Measurements from ENCODE around the gene SLC16A10. TPM values are rescaled to one million over a fixed set of nuclear protein-coding genes. Genes with fewer than 3 reads are reported as not detected.

The SLC16A10 gene
- total RNA-seq, 2 experiments from 2014 or later = 13.4 to 13.8 TPM

- Mint-ChIP-seq H3K9me3 (peaks cover 2% of the 10 kb centered on the region), H3K4me3 (peak overlapping the region; percentile 52), H3K36me3 (ENCODE audit: low read depth) (peaks cover 25% of the 10 kb centered on the region), H3K4me1 (ENCODE audit: low read depth) (peaks cover 48% of the 10 kb centered on the region), H3K27me3 (no peaks in the 10 kb centered on the region), H3K27ac (peak overlapping the region; percentile 85)
- ChIA-PET POLR2A (interaction anchor here (1.1 kb wide), 1 partner anchor 60 kb away, joined by 3 read pairs; no protein-coding TSS in a partner anchor), CTCF (interaction anchor here (0.6 kb wide), 1 partner anchor 334 kb away, joined by 4 read pairs; no protein-coding TSS in a partner anchor)
- H3K36me3 ChIP-seq (ENCODE audit: insufficient read depth, low read length) = no peaks in the 10 kb centered on the region
- peaks cover 17% of the 10 kb centered on the region for H3K4me1 ChIP-seq (ENCODE audit: insufficient read depth, low read length)
- no peak for TF ChIP-seq CTCF (IDR thresholded peaks at IDR 0.05)
- no peak overlapping the region for H3K4me3 ChIP-seq (ENCODE audit: low read length)
- H3K27ac ChIP-seq (ENCODE audit: low read depth in 1 of 2, low read length in 2 of 2) = peak overlapping the region; percentile 19 to 67
- DNase-seq (peak in 3 of 14 experiments; percentile 10 to 43 (median 39)), ATAC-seq (ENCODE audit: poor library complexity) (peak; percentile 77)
- no peaks in the 10 kb centered on the region for H3K27me3 ChIP-seq (ENCODE audit: control insufficient read depth in 1 of 2, insufficient read depth in 2 of 2, low read length in 2 of 2)
- H3K9me3 ChIP-seq (ENCODE audit: control insufficient read depth in 1 of 2, insufficient read depth in 1 of 2, low read length in 2 of 2) = peaks cover 0 to 5% of the 10 kb centered on the region in 2 experiments
- intact Hi-C loops (cut with DNase I, micrococcal nuclease) = loop anchor here in 1 of 2 experiments (1.0 to 2.0 kb wide), 2 partner anchors 17 to 26 kb away; no protein-coding TSS in a partner anchor
These were observed 26.8 kb downstream of the SLC16A10 start for GRCh38 chr6:111114087-111114443.

- CTCF ChIA-PET = interaction anchor here (0.6 kb wide), 1 partner anchor 334 kb away, joined by 4 read pairs; no protein-coding TSS in a partner anchor
- Mint-ChIP-seq H3K4me3 (no peak overlapping the region), H3K4me1 (ENCODE audit: low read depth) (peaks cover 48% of the 10 kb centered on the region), H3K36me3 (ENCODE audit: low read depth) (peaks cover 26% of the 10 kb centered on the region), H3K27ac (peak overlapping the region; percentile 85), H3K27me3 (no peaks in the 10 kb centered on the region), H3K9me3 (peaks cover 2% of the 10 kb centered on the region)
- H3K4me1 ChIP-seq (ENCODE audit: insufficient read depth, low read length) = peaks cover 17% of the 10 kb centered on the region
- intact Hi-C loops (cut with DNase I, micrococcal nuclease) = loop anchor here in 1 of 2 experiments (1.0 to 2.0 kb wide), 2 partner anchors 18 to 26 kb away; no protein-coding TSS in a partner anchor
- H3K27ac ChIP-seq (ENCODE audit: low read depth in 1 of 2, low read length in 2 of 2) = peak overlapping the region; percentile 19 to 67
- POLR2A ChIA-PET = interaction anchor here (1.1 kb wide), 1 partner anchor 59 kb away, joined by 3 read pairs; no protein-coding TSS in a partner anchor
- H3K27me3 ChIP-seq (ENCODE audit: control insufficient read depth in 1 of 2, insufficient read depth in 2 of 2, low read length in 2 of 2) = no peaks in the 10 kb centered on the region
- ATAC-seq (ENCODE audit: poor library complexity) (peak; percentile 73), DNase-seq (peak in 4 of 14 experiments; percentile 27 to 59 (median 38))
- H3K4me3 ChIP-seq (ENCODE audit: low read length) = no peak overlapping the region
- H3K9me3 ChIP-seq (ENCODE audit: control insufficient read depth in 1 of 2, insufficient read depth in 1 of 2, low read length in 2 of 2) = peaks cover 0 to 5% of the 10 kb centered on the region in 2 experiments
- no peaks in the 10 kb centered on the region for H3K36me3 ChIP-seq (ENCODE audit: insufficient read depth, low read length)
- no peak for TF ChIP-seq CTCF (IDR thresholded peaks at IDR 0.05)
These were observed 27.2 kb downstream of the SLC16A10 start for GRCh38 chr6:111114482-111114881.

GRCh38 chr6:111118826-111119225 is 31.5 kb downstream of the SLC16A10 start:
- ChIA-PET POLR2A (interaction anchor here (1.9 kb wide), 1 partner anchor 12 kb away, joined by 5 read pairs; no protein-coding TSS in a partner anchor), CTCF (no interaction called here)
- Histone ChIP-seq H3K9me3 (ENCODE audit: control insufficient read depth in 1 of 2, insufficient read depth in 1 of 2, low read length in 2 of 2) (peaks cover 0 to 5% of the 10 kb centered on the region in 2 experiments), H3K4me1 (ENCODE audit: insufficient read depth, low read length) (peaks cover 24% of the 10 kb centered on the region), H3K4me3 (ENCODE audit: low read length) (no peak overlapping the region), H3K27me3 (ENCODE audit: control insufficient read depth in 1 of 2, insufficient read depth in 2 of 2, low read length in 2 of 2) (no peaks in the 10 kb centered on the region), H3K27ac (ENCODE audit: low read depth in 1 of 2, low read length in 2 of 2) (no peak overlapping the region), H3K36me3 (ENCODE audit: insufficient read depth, low read length) (no peaks in the 10 kb centered on the region)
- intact Hi-C loops (cut with DNase I, micrococcal nuclease) = no loop called here
- Mint-ChIP-seq H3K4me3 (no peak overlapping the region), H3K36me3 (ENCODE audit: low read depth) (peaks cover 22% of the 10 kb centered on the region), H3K27ac (no peak overlapping the region), H3K27me3 (no peaks in the 10 kb centered on the region), H3K9me3 (peaks cover 2% of the 10 kb centered on the region), H3K4me1 (ENCODE audit: low read depth) (peaks cover 42% of the 10 kb centered on the region)
- ATAC-seq (ENCODE audit: poor library complexity) = no peak
- no peak for TF ChIP-seq CTCF (IDR thresholded peaks at IDR 0.05)
- no peak for DNase-seq
